Measurements from ENCODE around the gene MYO10. TPM values are rescaled to one million over a fixed set of nuclear protein-coding genes. Genes with fewer than 3 reads are reported as not detected.

The MYO10 gene
- total RNA-seq, 4 donors from 2014 or later: 3.4 to 28.7 (median 13.4) TPM

DNA sequence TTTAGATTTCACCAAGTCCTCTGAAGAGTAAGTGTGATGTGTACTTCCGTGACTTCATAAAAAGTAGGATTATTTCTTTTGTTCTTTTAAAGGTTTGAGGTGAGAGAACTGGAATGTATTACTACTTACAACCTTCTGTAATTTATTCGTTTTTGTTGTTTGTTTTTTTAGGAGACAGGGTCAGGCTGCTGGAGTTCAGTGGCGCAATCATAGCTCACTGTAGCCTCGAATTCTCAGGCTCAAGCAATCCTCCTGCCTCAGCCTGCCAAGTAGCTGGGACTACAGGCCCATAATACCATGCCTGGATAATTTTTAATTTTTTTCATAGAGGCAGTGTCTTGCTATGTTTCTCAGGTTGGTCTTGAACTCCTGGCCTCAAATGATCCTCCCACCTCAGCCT lies 251.0 kb downstream of the MYO10 start:
- DNase-seq (no peak), ATAC-seq (no peak)
- in situ Hi-C loops (cut with MboI; ENCODE audit: low sequenced_read_pairs in 4 of 4): no loop called here
- H3K27me3 ChIP-seq: no peaks in the 10 kb centered on the region
- no peak overlapping the region for H3K27ac ChIP-seq
- peaks cover 0 to 5% of the 10 kb centered on the region in 2 donors for H3K4me1 ChIP-seq
- intact Hi-C loops (cut with DNase I; ENCODE audit: low total_unique reads): no loop called here
- H3K36me3 ChIP-seq: peaks cover 0 to 16% of the 10 kb centered on the region in 2 donors
- no peak overlapping the region for H3K4me3 ChIP-seq
- TF ChIP-seq, protein P1, sequence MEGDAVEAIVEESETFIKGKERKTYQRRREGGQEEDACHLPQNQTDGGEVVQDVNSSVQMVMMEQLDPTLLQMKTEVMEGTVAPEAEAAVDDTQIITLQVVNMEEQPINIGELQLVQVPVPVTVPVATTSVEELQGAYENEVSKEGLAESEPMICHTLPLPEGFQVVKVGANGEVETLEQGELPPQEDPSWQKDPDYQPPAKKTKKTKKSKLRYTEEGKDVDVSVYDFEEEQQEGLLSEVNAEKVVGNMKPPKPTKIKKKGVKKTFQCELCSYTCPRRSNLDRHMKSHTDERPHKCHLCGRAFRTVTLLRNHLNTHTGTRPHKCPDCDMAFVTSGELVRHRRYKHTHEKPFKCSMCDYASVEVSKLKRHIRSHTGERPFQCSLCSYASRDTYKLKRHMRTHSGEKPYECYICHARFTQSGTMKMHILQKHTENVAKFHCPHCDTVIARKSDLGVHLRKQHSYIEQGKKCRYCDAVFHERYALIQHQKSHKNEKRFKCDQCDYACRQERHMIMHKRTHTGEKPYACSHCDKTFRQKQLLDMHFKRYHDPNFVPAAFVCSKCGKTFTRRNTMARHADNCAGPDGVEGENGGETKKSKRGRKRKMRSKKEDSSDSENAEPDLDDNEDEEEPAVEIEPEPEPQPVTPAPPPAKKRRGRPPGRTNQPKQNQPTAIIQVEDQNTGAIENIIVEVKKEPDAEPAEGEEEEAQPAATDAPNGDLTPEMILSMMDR (IDR thresholded peaks at IDR 0.05 in 4 of 5, conservative IDR thresholded peaks at IDR 0.05 in 1 of 5): no peak
- no peak for TF ChIP-seq POLR2A (IDR thresholded peaks at IDR 0.05)
- H3K9me3 ChIP-seq: no peaks in the 10 kb centered on the region

DNA sequence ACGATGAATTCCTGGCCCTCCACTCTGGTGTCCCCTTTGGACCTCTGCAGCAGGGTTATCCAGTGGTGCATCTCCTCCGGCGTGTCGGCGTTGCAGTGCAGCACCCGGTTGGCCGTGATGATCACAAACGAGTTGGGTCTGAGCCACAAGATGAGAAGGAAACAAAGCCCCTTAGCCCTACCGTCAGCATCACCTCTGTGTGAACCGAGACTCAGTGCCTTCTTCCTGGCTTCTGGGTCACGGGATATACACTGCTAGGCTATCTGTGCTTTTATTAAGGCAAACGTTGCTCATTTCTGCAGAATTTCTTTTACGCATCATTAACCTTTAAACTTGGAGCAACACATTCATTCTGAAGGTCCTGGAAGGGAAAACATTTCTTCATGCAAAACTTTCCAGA lies 254.2 kb downstream of the MYO10 start:
- H3K36me3 ChIP-seq: peaks cover 0 to 16% of the 10 kb centered on the region in 2 donors
- no peaks in the 10 kb centered on the region for H3K27me3 ChIP-seq
- TF ChIP-seq, protein P1 (IDR thresholded peaks at IDR 0.05 in 4 of 5, conservative IDR thresholded peaks at IDR 0.05 in 1 of 5): no peak
- TF ChIP-seq POLR2A (IDR thresholded peaks at IDR 0.05): no peak
- intact Hi-C loops (cut with DNase I; ENCODE audit: low total_unique reads) (no loop called here), in situ Hi-C loops (cut with MboI; ENCODE audit: low sequenced_read_pairs in 4 of 4) (no loop called here)
- H3K27ac ChIP-seq: no peak overlapping the region
- DNase-seq (no peak), ATAC-seq (no peak)
- no peak overlapping the region for H3K4me3 ChIP-seq
- H3K4me1 ChIP-seq: no peaks in the 10 kb centered on the region
- no peaks in the 10 kb centered on the region for H3K9me3 ChIP-seq

DNA sequence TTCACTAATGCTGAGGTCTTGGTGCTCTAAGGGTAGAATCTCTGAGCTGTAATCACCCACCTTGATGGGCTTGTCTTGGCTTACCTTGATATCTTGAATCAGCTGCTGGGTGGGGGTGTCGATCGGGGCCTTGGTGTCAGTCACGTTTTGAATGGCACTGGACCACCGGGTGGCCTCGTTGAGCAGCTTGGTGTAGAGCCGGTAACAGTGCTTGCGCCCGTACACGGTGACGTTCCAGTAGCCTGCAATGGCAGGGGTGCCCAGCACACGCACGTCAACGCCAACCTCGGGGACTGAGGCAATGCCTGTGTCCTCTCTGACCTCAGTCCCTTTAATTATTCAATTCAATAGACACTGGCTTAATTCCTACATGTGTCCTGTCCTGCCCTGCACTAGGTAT lies 256.2 kb downstream of the MYO10 start:
- no peak overlapping the region for H3K4me3 ChIP-seq
- TF ChIP-seq, protein P1 (IDR thresholded peaks at IDR 0.05 in 4 of 5, conservative IDR thresholded peaks at IDR 0.05 in 1 of 5): no peak
- no peak for TF ChIP-seq POLR2A (IDR thresholded peaks at IDR 0.05)
- DNase-seq (no peak), ATAC-seq (no peak)
- no peak overlapping the region for H3K27ac ChIP-seq
- no peaks in the 10 kb centered on the region for H3K4me1 ChIP-seq
- H3K36me3 ChIP-seq: peaks cover 0 to 17% of the 10 kb centered on the region in 2 donors
- no peaks in the 10 kb centered on the region for H3K9me3 ChIP-seq
- H3K27me3 ChIP-seq: no peaks in the 10 kb centered on the region
- in situ Hi-C loops (cut with MboI; ENCODE audit: low sequenced_read_pairs in 4 of 4) (no loop called here), intact Hi-C loops (cut with DNase I; ENCODE audit: low total_unique reads) (no loop called here)

DNA sequence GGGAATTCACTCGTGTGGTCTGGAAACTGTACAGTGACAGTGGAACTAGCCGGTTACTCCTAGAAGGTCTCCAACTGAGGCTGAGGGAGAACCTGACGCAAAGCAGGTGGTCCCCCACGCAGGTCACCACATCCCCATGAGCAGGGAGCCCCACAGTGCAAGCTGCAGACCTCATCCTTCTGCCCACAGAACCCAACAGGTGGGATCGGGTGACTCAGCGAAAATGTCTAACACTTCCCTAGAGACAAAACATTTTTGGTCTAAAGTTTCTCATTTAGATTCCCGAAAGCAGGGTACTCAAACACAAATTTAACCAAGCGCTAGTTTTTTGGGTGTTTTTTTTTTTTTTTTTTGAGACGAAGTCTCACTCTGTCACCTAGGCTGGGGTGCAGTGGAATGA lies 256.9 kb downstream of the MYO10 start:
- intact Hi-C loops (cut with DNase I; ENCODE audit: low total_unique reads): no loop called here
- DNase-seq: no peak
- no peak for TF ChIP-seq POLR2A (IDR thresholded peaks at IDR 0.05)
- TF ChIP-seq, protein P1 (IDR thresholded peaks at IDR 0.05 in 4 of 5, conservative IDR thresholded peaks at IDR 0.05 in 1 of 5): no peak
- peaks cover 0 to 22% of the 10 kb centered on the region in 2 donors for H3K36me3 ChIP-seq
- no peaks in the 10 kb centered on the region for H3K4me1 ChIP-seq
- H3K27ac ChIP-seq: no peak overlapping the region
- no peak for ATAC-seq
- H3K27me3 ChIP-seq: no peaks in the 10 kb centered on the region
- in situ Hi-C loops (cut with MboI; ENCODE audit: low sequenced_read_pairs in 4 of 4): no loop called here
- H3K4me3 ChIP-seq: no peak overlapping the region
- H3K9me3 ChIP-seq: no peaks in the 10 kb centered on the region

DNA sequence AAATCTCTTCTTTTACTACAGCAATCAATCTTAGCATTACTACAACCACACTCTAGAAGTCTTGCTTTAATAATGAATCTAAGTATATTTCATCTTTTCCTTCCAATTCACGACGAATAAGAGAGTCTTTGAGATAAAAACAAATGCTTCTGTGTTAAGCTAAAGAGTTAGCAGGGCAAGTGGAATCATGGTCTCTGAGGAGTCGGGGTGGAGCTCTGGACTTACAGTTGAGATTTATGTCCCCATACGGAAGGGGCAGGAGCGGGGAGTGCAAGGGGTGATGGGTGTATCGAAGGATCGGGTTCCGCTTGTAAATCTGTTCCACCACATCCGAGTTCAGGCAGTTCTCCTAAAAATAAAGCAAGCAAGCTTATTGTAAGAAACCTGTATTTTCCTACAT lies 260.3 kb downstream of the MYO10 start:
- TF ChIP-seq, protein P1 (IDR thresholded peaks at IDR 0.05 in 4 of 5, conservative IDR thresholded peaks at IDR 0.05 in 1 of 5): no peak
- TF ChIP-seq POLR2A (IDR thresholded peaks at IDR 0.05): no peak
- ATAC-seq (no peak), DNase-seq (no peak)
- no peaks in the 10 kb centered on the region for H3K4me1 ChIP-seq
- H3K27ac ChIP-seq: no peak overlapping the region
- no peak overlapping the region for H3K4me3 ChIP-seq
- H3K9me3 ChIP-seq: no peaks in the 10 kb centered on the region
- in situ Hi-C loops (cut with MboI; ENCODE audit: low sequenced_read_pairs in 4 of 4) (no loop called here), intact Hi-C loops (cut with DNase I; ENCODE audit: low total_unique reads) (no loop called here)
- peaks cover 0 to 9% of the 10 kb centered on the region in 2 donors for H3K36me3 ChIP-seq
- no peaks in the 10 kb centered on the region for H3K27me3 ChIP-seq
